PC-3 (cell line): ENCODE results near the gene DIP2C.

ENCODE experiments used
- CTCF ChIP-seq: fragments of 300-600 bp; sonication (generic); conservative IDR thresholded peaks from 2 replicates; pipeline ENCODE4 v1.5.1; 2017; ENCODE audit warnings: antibody characterized with exemption, low read depth, mild to moderate bottlenecking, low read length
- EZH2 ChIP-seq: fragments of 300-600 bp; sonication (generic); IDR thresholded peaks from one replicate; pipeline ENCODE4 v1.6.1; 2017; ENCODE audit warnings: antibody characterized with exemption, mild to moderate bottlenecking, low read length; ENCODE audit not compliant: unreplicated experiment

DNA sequence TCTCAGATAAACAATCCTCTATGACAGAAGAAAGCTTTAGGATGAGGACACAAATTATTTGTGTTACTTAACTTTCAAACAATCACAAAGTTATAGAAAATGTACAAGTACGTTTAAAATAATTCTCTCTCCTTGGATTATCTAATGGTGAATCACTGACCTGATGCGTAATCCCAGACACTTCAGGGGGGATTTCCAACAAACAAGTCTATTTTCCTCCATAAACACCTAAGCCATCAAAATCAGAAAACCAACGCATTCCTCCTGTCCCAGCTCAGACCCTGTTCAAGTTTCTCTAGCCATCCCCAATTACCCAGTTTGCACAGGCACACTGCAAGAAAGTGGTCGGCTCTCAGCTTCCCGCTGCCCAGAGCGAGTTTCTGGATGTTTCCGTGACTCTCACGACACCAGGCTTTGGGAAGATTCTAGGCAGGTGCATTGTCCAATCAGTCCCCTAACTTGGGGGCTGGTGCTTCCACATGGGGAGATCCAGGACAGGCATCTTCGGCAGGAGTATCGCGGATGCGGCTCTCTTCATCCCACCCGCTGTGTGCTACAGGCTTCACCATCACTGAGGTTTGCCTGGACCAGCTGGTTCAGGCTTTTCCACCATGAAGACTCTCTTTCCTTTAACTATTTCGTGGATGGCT is 354.2 kb downstream of the DIP2C start:
- TF ChIP-seq CTCF (no peak), EZH2 (no peak)
